DMS79 (cell line): Measurements from ENCODE around the gene HSD17B8.
"Not testable (repeated sequence)": the region's sequence is repeated elsewhere in the genome, so short reads cannot be mapped to it uniquely, and the experiment has no call there.

Source experiments
- DNase-seq: peaks from one replicate; lab custom pipeline; 2025; lab: John Stamatoyannopoulos, UW

Gene HSD17B8

GRCh38 chr6:33206027-33206863 is 1.8 kb downstream of the HSD17B8 start:
- no peak for DNase-seq

- DNase-seq: no peak
Measured at GRCh38 chr6:33206864-33207551, 2.6 kb downstream of the HSD17B8 start.

GRCh38 chr6:33207552-33208090 is 3.2 kb downstream of the HSD17B8 start:
- no peak for DNase-seq

GRCh38 chr6:33208091-33208967 is 3.9 kb downstream of the HSD17B8 start, which contains the start of gene RING1:
TSS of gene RING1 (plus strand) at chr6:33208500. CDS start at chr6:33208823, 323 bp downstream.
- DNase-seq: peak; percentile 34

- no peak for DNase-seq
Measured at GRCh38 chr6:33209856-33210255, 5.4 kb downstream of the HSD17B8 start.

GRCh38 chr6:33211136-33211535 is 6.7 kb downstream of the HSD17B8 start:
- DNase-seq: no peak

- DNase-seq: no peak
Measured at GRCh38 chr6:33211666-33212422, 7.4 kb downstream of the HSD17B8 start.

GRCh38 chr6:33212857-33213165 is 8.4 kb downstream of the HSD17B8 start:
- no peak for DNase-seq

GRCh38 chr6:33213166-33213988 is 8.9 kb downstream of the HSD17B8 start:
- DNase-seq: no peak

GRCh38 chr6:33213989-33214335 is 9.5 kb downstream of the HSD17B8 start:
- DNase-seq: no peak

GRCh38 chr6:33215271-33216116 is 11.0 kb downstream of the HSD17B8 start:
- DNase-seq: no peak

GRCh38 chr6:33216117-33216649 is 11.7 kb downstream of the HSD17B8 start:
- no peak for DNase-seq

GRCh38 chr6:33217246-33217645 is 12.8 kb downstream of the HSD17B8 start:
- no peak for DNase-seq

- no peak for DNase-seq
Measured at GRCh38 chr6:33217681-33218080, 13.2 kb downstream of the HSD17B8 start.

GRCh38 chr6:33226503-33227120 is 22.2 kb downstream of the HSD17B8 start:
- not testable (repeated sequence) for DNase-seq

- DNase-seq: peak; percentile 39
Measured at GRCh38 chr6:33235221-33235634, 30.8 kb downstream of the HSD17B8 start.

GRCh38 chr6:33236328-33236727 is 31.9 kb downstream of the HSD17B8 start:
- no peak for DNase-seq

- DNase-seq: no peak
Measured at GRCh38 chr6:33236852-33237251, 32.4 kb downstream of the HSD17B8 start.

- no peak for DNase-seq
Measured at GRCh38 chr6:33237741-33238140, 33.3 kb downstream of the HSD17B8 start.
